GM12892 (cell line): ENCODE measurements around the gene SYT12.

Source experiments
- POLR2A ChIP-seq: IDR thresholded peaks from 2 replicates; pipeline ENCODE4 v1.6.1; 2011; ENCODE audit warnings: low read depth, low read length, control low read depth
- TAF1 ChIP-seq: IDR thresholded peaks from 2 replicates; pipeline ENCODE4 v1.6.1; 2011; ENCODE audit warnings: low read depth, mild to moderate bottlenecking, control low read depth, low read length, borderline replicate concordance

DNA sequence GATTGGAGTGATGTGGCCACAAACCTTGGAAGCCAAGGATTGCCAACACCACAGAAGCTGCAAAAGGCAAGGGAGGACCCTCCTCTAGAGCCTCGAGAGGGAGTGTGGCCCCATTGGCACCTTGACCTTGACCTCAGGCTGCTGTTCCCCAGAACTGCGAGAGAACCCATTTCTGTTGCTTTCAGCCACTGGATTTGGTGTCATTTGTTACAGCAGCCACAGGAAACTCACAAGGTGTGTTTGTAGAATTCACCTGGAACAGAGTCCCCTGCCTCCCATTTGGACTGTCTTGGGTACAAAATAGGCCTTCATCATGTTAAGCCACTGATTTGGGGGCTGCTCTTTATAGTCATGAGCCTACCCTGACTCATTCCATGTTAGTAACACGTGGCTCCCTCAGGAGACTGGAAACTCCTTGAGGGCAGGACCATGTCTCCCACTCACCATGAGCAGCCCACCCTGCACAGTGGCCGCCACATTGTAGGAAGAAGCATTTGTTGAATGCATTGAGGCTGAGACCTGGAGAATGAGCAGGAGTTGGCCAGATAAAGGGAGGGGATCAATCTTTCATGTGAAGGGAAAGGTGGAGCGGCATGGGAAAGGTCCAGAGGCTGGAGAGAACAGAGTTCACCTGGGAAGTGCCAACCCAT lies 39.5 kb upstream of the SYT12 start:
- TF ChIP-seq POLR2A (no peak), TAF1 (no peak)
